Ascending aorta (tissue), 2 donors: ENCODE data around the gene SLC28A3. TPM values are rescaled to one million over a fixed set of nuclear protein-coding genes. Genes with fewer than 3 reads are reported as not detected.

ENCODE experiments used
- DNase-seq, 2 donors: peaks; one replicate each; pipeline ENCODE4 v3.0.0-alpha.2; 2019; ENCODE audit warnings: low spot score in 2 of 2
- H3K27ac ChIP-seq, 2 donors: fragments of 200-600 bp; sonication (generic); one replicate each; pipeline ENCODE4 v1.5.1; 2016 to 2017; ENCODE audit warnings: mild to moderate bottlenecking in 1 of 2
- H3K27me3 ChIP-seq: fragments of 200-600 bp; sonication (generic); one replicate; pipeline ENCODE4 v1.5.1; 2017
- H3K36me3 ChIP-seq, 2 donors: fragments of 200-600 bp; sonication (generic); one replicate each; pipeline ENCODE4 v1.5.1; 2016
- H3K4me1 ChIP-seq, 2 donors: fragments of 200-600 bp; sonication (generic); one replicate each; pipeline ENCODE4 v1.5.1; 2016 to 2017; ENCODE audit warnings: mild to moderate bottlenecking in 1 of 2
- H3K4me3 ChIP-seq, 2 donors: fragments of 200-600 bp; sonication (generic); one replicate each; pipeline ENCODE4 v1.5.1; 2016 to 2017; ENCODE audit warnings: mild to moderate bottlenecking in 1 of 2
- H3K9me3 ChIP-seq, 2 donors: fragments of 200-600 bp; sonication (generic); one replicate each; pipeline ENCODE4 v1.5.1; 2016
- intact Hi-C: fragments of 100-400 bp; cut with DNase I; formaldehyde crosslinking; loops from one replicate; pipeline ENCODE4 v1.15.1; 2023
- total RNA-seq: library from RNA; depleted of rRNA; stranded (reverse); fragments of >200 nt; gene quantifications from one replicate; pipeline ENCODE4 v1.1.0, GENCODE V29; 2016
- TF ChIP-seq, protein P1 (sequence below), 3 experiments: fragments of 200-600 bp in 2 of 3; fragments of 450-650 bp in 1 of 3; sonication (generic) in 2 of 3; IDR thresholded peaks; one replicate each; pipeline ENCODE4 v1.5.1; 2016 to 2019; ENCODE audit warnings: antibody characterized with exemption in 3 of 3, mild to moderate bottlenecking in 1 of 3, moderate library complexity in 1 of 3

The SLC28A3 gene
- total RNA-seq, 1 donor from 2014 or later: not detected

DNA sequence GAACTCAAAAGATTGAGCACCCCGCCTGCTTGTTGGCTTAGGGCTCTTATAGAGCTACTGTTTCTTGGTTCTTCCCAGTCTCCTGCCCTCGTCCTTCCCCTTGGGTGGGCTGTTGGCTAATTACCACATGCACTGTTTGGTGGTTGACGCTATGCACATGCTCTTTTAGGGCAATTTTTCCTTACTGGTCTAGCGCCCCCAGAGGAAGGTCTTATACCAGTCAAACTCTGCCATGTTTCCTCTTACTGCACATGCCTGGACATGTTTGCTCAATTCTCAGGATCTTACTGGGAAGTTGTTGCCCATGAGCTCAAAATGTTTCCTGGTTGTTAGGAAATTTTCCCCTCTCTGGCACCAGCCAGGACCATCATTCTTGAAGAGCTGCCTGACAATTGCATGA lies 101.9 kb downstream of the SLC28A3 start:
- no peaks in the 10 kb centered on the region for H3K27me3 ChIP-seq
- TF ChIP-seq, protein P1, sequence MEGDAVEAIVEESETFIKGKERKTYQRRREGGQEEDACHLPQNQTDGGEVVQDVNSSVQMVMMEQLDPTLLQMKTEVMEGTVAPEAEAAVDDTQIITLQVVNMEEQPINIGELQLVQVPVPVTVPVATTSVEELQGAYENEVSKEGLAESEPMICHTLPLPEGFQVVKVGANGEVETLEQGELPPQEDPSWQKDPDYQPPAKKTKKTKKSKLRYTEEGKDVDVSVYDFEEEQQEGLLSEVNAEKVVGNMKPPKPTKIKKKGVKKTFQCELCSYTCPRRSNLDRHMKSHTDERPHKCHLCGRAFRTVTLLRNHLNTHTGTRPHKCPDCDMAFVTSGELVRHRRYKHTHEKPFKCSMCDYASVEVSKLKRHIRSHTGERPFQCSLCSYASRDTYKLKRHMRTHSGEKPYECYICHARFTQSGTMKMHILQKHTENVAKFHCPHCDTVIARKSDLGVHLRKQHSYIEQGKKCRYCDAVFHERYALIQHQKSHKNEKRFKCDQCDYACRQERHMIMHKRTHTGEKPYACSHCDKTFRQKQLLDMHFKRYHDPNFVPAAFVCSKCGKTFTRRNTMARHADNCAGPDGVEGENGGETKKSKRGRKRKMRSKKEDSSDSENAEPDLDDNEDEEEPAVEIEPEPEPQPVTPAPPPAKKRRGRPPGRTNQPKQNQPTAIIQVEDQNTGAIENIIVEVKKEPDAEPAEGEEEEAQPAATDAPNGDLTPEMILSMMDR (IDR thresholded peaks at IDR 0.05): no peak
- no peaks in the 10 kb centered on the region for H3K9me3 ChIP-seq
- no peak overlapping the region for H3K27ac ChIP-seq
- H3K4me3 ChIP-seq: no peak overlapping the region
- no peaks in the 10 kb centered on the region for H3K4me1 ChIP-seq
- no peaks in the 10 kb centered on the region for H3K36me3 ChIP-seq
- no peak for DNase-seq
- intact Hi-C loops: no loop called here

DNA sequence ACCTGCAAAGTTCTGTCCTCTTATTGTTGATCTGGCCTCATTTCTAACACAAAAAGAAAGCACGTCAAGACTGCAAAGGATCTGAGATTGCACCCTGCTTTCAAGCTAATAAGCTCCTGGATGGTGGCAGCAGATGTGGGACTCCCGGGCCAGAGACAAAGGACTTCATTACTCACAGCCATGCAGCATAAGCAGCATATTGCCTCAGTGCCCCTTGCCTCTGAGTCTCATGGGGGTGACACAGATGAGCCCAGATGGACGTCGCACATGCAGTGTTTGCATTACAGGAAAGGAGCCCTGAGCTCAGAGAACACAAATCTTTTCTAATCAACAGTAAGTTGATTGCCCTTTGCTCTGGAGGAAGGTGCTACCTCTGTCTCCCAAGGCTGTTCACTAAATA lies 105.0 kb downstream of the SLC28A3 start:
- TF ChIP-seq, protein P1 (IDR thresholded peaks at IDR 0.05): no peak
- Histone ChIP-seq H3K27ac (no peak overlapping the region), H3K36me3 (no peaks in the 10 kb centered on the region), H3K4me3 (no peak overlapping the region), H3K9me3 (no peaks in the 10 kb centered on the region), H3K4me1 (no peaks in the 10 kb centered on the region), H3K27me3 (no peaks in the 10 kb centered on the region)
- intact Hi-C loops: no loop called here
- DNase-seq: no peak

DNA sequence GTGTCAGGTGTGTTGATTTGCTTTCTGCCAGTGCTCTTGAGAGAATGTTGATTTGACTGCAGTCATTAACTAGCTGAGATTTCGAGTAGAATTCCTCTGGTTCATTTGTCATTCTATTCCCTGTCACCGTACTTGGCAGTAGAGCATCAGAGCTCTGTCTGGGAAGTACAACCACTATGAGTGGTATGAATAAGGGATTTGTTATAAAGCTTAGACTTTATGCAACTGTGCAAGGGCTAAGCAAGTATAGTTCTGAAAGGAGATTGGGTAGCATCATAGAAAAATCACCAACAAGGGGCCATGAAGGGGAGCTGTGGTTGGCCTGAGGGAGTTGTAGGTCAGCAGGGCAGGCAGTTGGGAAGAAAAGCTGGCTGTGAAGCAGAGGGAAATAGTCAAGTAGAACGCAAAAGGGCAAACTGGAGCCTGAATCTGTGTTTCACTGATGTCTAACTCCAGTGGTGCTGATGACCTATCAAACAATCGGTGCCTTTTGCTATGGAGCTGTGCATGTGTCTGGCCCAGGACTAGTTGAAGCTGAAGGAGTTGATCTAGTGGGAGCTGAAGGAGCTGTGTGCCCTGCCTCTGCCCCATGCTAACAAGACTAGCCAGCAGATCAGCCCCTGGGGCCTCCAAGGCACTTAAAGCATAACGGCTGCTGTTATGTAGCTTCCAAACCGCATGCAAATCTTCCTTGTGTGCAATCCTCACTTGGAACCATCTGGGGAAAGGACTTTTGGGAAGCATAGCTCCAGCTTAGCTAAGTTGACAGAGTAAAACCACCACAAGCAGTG lies 110.0 kb downstream of the SLC28A3 start:
- no peak for DNase-seq
- H3K4me3 ChIP-seq: no peak overlapping the region
- H3K9me3 ChIP-seq: no peaks in the 10 kb centered on the region
- TF ChIP-seq, protein P1 (IDR thresholded peaks at IDR 0.05): no peak
- no peak overlapping the region for H3K27ac ChIP-seq
- H3K4me1 ChIP-seq: no peaks in the 10 kb centered on the region
- no peaks in the 10 kb centered on the region for H3K36me3 ChIP-seq
- intact Hi-C loops: no loop called here
- H3K27me3 ChIP-seq: no peaks in the 10 kb centered on the region

DNA sequence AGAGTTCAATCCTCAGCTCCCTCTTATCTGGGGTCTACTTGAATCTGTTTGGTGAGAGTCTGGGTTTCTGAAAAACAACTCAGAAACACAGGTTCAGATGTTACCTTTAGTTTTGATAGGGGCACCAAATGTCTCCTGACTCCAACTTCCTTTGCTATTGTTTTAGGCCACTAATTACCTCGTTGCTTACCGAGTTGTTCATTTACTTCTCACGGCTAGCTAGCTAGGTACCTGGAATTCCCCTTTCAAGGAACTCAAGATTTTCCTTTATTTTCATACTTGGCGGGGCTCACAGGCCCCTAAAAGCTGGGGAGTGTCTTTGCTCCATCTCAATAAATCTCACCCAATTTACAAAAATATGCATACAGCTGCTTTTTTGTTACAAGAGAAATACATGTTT lies 111.4 kb downstream of the SLC28A3 start:
- Histone ChIP-seq H3K27me3 (no peaks in the 10 kb centered on the region), H3K36me3 (no peaks in the 10 kb centered on the region), H3K27ac (no peak overlapping the region), H3K4me3 (no peak overlapping the region), H3K9me3 (no peaks in the 10 kb centered on the region), H3K4me1 (no peaks in the 10 kb centered on the region)
- DNase-seq: no peak
- intact Hi-C loops: no loop called here
- TF ChIP-seq, protein P1 (IDR thresholded peaks at IDR 0.05): no peak

DNA sequence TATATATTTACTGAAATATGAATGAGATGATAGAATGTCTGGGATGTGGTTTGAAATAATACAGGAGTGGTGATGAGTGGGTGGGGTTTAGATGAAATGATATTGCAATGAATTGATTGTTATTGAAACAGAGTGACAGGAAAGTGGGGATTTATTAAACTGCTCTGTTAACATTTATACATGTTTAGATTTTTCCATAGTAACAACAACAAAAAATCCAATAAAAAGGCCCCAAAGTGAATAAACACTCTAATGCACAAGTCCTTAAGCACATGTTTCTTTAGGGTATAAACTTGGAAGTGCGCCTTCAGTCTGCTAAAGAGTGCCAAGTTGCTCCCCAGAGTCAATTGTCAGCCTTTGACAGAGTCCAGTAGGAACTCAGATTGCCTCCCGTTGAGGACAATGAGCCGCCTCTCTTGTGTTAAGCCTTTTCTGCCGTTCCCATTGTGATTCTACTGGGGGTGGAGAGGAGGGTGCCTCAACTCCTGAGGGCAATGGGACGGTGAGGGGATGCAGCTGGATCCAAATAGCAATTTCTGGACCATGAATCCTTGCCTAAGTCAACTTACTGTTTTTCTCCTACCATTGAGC lies 112.3 kb downstream of the SLC28A3 start:
- Histone ChIP-seq H3K4me1 (no peaks in the 10 kb centered on the region), H3K36me3 (no peaks in the 10 kb centered on the region), H3K4me3 (no peak overlapping the region), H3K27ac (no peak overlapping the region), H3K9me3 (no peaks in the 10 kb centered on the region), H3K27me3 (no peaks in the 10 kb centered on the region)
- TF ChIP-seq, protein P1 (IDR thresholded peaks at IDR 0.05): no peak
- DNase-seq: no peak
- intact Hi-C loops: no loop called here
